ENCODE results near the gene ATXN2L.
"Not testable (repeated sequence)": the region's sequence is repeated elsewhere in the genome, so short reads cannot be mapped to it uniquely, and the experiment has no call there.

Gene ATXN2L

DNA sequence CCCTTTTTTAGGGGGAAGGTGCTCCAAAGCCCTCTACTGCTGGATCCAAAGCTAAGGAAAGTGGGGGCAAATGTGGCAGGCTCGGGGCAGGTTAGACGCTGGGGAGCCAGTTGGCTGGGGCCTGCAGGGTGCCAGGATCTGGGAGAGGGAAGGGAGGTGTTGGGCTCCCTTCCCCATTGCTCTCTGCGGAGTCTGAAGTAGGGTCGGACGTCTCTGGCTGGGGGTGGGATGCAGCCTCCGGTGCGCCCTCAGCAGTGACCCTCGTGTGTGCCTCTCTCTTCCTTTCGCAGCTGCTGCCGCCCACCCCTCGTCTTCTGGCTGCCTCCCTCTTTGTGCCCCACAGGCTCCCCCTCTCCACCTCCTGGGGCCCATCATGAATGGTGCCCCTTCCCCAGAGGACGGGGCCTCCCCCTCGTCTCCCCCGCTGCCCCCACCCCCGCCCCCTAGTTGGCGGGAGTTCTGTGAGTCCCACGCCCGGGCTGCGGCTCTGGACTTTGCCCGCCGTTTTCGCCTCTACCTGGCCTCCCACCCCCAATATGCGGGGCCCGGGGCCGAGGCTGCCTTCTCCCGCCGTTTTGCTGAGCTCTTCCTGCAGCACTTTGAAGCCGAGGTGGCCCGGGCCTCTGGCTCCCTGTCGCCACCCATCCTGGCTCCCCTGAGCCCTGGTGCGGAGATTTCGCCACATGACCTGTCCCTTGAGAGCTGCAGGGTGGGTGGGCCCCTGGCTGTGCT lies 43.1 kb downstream of the ATXN2L start:
- no peak for FAIRE-seq
- no peak for DNase-seq (ENCODE audit: extremely low spot score, insufficient read length, low read depth)

- DNase-seq (ENCODE audit: extremely low spot score, insufficient read length, low read depth) (no peak), FAIRE-seq (no peak)
Observed at GRCh38 chr16:28866454-28866804, 43.6 kb downstream of the ATXN2L start.

DNA sequence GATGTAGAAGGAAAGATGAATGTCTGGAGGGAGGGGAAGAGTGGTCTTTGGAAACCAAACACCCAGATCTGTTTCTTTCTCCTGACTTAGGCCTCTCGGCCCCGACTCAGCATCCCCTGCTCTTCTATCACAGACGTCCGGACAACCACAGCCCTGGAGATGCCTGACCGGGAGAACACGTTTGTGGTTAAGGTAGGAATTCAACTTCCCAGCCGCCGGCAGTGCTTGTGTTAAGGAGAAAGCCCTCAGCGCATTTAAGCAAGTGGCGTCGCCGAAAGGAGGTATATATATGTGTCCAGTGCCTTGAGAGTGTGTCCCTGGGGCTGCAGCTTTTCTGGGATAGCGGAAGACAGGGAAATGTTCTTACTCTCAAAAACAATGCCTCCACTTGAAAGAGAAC lies 44.4 kb downstream of the ATXN2L start:
- no peak for DNase-seq (ENCODE audit: extremely low spot score, insufficient read length, low read depth)
- FAIRE-seq = no peak

DNA sequence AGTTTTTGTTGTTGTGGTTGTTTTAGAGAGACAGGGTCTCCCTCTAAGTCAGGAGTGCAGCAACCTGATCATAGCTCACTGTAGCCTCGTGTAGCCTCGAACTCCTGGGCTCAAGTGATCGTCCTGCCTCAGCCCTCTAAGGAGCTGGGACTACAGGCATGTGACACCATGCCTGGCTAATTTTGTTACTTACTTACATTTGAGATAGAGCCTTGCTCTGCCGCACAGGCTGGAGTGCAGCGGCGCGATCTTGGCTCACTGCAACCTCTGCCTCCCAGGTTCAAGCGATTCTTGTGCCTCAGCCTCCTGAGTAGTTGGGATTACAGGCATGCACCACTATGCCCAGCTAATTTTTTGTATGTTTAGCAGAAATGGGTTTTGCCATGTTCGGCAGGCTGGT lies 44.8 kb downstream of the ATXN2L start:
- FAIRE-seq; DNase-seq (ENCODE audit: extremely low spot score, insufficient read length, low read depth): not testable (repeated sequence)

- FAIRE-seq = no peak
- DNase-seq (ENCODE audit: extremely low spot score, insufficient read length, low read depth) = no peak
Observed at GRCh38 chr16:28869201-28869600, 46.4 kb downstream of the ATXN2L start.

DNA sequence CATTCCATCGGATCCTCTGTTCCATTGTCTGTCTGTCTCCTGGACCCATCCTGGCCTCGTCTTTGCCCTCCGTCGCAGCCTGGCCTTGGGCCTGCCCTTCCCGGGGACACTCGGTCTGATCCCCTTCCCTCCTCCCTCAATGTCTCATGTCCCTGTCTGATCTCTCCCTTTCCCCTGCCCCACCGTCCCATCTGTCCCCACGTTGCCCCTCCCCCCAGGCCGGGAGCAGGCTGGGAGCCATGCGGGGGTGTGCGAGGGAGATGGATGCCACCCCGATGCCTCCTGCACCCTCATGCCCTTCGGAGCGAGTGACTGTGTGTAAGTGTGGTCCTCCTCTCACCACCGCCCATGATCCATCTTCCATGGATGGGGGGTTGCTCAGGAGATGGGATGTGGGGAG lies 50.2 kb downstream of the ATXN2L start:
- no peak for DNase-seq (ENCODE audit: extremely low spot score, insufficient read length, low read depth)
- no peak for FAIRE-seq

DNA sequence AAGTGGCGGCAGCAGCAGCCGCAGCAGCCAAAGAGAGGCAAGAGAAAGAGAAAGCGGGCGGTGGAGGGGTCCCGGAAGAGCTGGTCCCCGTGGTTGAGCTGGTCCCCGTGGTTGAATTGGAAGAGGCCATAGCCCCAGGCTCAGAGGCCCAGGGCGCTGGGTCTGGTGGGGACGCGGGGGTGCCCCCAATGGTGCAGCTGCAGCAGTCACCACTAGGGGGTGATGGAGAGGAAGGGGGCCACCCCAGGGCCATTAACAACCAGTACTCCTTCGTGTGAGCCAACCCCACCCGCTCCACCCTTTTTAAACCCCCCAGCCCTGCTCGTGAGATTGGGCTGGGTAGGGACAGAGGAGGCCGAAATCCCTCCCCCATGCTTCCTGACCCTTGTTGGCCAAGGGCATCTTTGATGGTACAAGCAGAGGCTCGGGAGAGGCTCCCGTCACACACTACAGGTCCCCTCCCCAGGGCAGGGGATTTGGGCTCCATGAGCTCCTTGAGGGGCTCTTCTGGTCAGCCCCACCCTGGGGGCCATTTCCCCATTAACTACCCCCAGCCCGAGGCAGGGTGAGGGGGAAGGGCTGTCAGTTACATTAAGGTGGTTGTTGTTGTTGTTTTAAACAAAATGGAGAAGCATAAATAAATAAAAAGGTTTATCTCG lies 50.9 kb downstream of the ATXN2L start:
- FAIRE-seq (no peak), DNase-seq (ENCODE audit: extremely low spot score, insufficient read length, low read depth) (peak; percentile 64)

DNA sequence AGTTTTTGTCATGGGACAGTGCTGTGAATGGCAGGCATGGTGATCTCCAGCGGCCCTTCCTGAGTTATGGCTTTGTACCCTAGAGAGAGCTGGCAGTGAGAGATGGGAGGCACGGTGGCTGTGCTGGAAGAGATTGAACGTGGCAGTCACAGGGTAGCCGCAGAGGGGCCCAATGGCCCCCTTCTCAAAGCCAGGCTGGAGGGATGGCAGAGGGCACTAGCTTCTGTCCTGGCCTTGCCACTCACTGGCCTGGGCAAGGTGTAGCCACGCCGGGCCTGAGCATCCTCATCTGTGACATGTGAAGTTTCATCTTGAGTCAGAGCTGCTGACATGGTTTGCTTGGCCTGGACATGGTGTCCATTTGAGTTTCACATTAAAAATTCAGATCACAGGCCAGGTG lies 51.6 kb downstream of the ATXN2L start:
- no peak for DNase-seq (ENCODE audit: extremely low spot score, insufficient read length, low read depth)
- no peak for FAIRE-seq

GRCh38 chr16:28875134-28876018 lies 52.6 kb downstream of the ATXN2L start:
- DNase-seq (ENCODE audit: extremely low spot score, insufficient read length, low read depth) (no peak), FAIRE-seq (no peak)

- FAIRE-seq = no peak
- no peak for DNase-seq (ENCODE audit: extremely low spot score, insufficient read length, low read depth)
Observed at GRCh38 chr16:28876019-28876659, 53.3 kb downstream of the ATXN2L start.

GRCh38 chr16:28876973-28877654 lies 54.3 kb downstream of the ATXN2L start:
- no peak for FAIRE-seq
- DNase-seq (ENCODE audit: extremely low spot score, insufficient read length, low read depth) = no peak

DNA sequence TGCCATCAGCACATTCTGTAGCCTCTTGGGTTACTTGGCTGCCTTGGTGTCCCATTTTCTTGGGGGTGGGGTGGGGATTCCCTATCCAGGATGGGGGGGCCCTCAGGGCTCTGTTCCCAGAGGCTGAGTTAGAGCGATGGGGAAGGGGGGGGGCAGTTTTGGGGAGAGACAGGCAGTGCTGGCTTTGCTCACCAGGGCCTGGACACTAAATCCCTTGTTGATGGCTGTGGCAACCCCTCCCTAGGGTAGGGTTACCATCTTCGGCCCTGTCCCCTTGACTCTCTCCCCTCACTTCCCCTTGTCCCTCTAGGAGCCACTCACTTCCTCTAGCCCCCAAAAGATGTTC lies 54.8 kb downstream of the ATXN2L start:
- DNase-seq (ENCODE audit: extremely low spot score, insufficient read length, low read depth) (no peak), FAIRE-seq (no peak)

DNA sequence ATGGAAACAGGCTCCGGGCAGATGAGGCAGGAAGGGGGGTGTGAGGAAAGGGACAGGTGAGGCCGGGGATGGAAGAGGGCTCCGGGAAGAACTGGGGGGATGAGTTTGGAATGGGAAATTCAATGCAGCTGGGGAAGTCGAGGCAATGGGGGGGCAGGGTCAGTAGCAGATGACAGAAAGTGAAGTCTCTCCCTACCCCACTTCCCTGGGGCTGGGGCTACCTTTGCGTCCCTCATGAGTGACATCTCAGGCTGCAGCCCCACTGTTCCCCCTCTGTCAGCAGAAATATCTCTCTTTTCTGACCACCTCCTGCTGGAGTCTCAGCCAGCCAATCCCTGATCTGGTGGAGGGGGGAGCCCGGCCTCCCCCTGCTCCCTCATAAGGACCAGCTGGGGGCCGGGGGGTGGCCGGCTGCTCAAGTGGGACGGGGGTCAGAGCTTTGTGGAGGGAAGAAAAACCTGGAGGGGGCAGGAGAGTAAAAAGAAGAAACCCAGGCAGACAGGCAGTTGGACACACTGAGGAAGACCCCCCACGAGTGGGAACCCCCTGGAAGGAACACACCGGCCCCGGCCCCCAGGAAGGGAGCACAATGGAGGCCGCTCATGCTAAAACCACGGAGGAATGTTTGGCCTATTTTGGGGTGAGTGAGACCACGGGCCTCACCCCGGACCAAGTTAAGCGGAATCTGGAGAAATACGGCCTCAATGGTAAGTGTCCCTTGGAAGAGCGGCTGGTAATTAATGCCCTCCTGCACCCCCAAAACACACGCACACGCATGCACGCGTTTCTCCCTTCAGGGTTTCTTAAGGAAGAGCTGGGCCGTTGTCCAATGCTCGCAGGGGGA lies 55.5 kb downstream of the ATXN2L start, which contains the start of gene ATP2A1:
TSS of gene ATP2A1 (plus strand) at position 406 of the 844 bp plus-strand sequence. CDS start at position 590, 184 bp downstream.
- no peak for FAIRE-seq
- no peak for DNase-seq (ENCODE audit: extremely low spot score, insufficient read length, low read depth)

GRCh38 chr16:28879261-28879840 lies 56.6 kb downstream of the ATXN2L start:
- DNase-seq (ENCODE audit: extremely low spot score, insufficient read length, low read depth) = no peak
- FAIRE-seq = no peak

GRCh38 chr16:28879841-28880588 lies 57.2 kb downstream of the ATXN2L start:
- peak; percentile 87 for FAIRE-seq
- peak; percentile 98 for DNase-seq (ENCODE audit: extremely low spot score, insufficient read length, low read depth)

DNA sequence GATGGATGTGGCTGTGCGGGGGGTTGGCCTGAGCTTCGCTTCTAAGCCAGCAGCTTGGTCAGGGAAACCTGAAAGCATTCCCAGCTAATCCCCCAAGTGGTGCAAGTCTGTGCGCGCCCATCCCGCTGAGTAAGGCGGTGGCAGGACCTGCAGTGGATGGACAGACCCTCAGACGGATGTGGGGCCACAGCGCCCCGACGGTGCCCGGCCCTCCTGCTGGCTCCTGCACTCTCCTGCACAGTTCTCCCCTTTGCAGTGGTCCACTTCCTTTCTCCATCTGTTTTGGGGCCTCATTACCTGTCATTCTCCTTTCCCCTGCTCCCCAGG lies 57.8 kb downstream of the ATXN2L start:
- FAIRE-seq = no peak

GRCh38 chr16:28880955-28881354 lies 58.2 kb downstream of the ATXN2L start:
- FAIRE-seq = no peak
- no peak for DNase-seq (ENCODE audit: extremely low spot score, insufficient read length, low read depth)

More for the DNA sequence above, 57.8 kb downstream of the ATXN2L start:
- DNase-seq (ENCODE audit: extremely low spot score, insufficient read length, low read depth) = no peak

GRCh38 chr16:28881565-28881964 lies 58.8 kb downstream of the ATXN2L start:
- not testable (repeated sequence) for FAIRE-seq

More at GRCh38 chr16:28881565-28881964, 58.8 kb downstream of the ATXN2L start:
- not testable (repeated sequence) for DNase-seq (ENCODE audit: extremely low spot score, insufficient read length, low read depth)

Data from GM18507 (cell line).